Natural killer cell (primary cell): Measurements from ENCODE around the gene NR3C2. TPM values are rescaled to one million over a fixed set of nuclear protein-coding genes. Genes with fewer than 3 reads are reported as not detected.

ENCODE experiments used
- ATAC-seq, 3 donors: fragments of 150-1000 bp in 2 of 3; fragments of 200-7000 bp in 1 of 3; cut with Tn5 transposase; 1 replicate in 1 of 3; 2 replicates in 2 of 3; pipeline ENCODE4 v1.10.0; 2021; ENCODE audit warnings: mild to moderate bottlenecking in 2 of 3, moderate library complexity in 2 of 3
- DNase-seq, 2 donors: peaks; one replicate each; pipeline versions ENCODE4 v3.0.0 to v3.0.0-alpha.2; 2013 to 2021; ENCODE audit warnings: mixed read lengths in 1 of 2
- H3K27ac ChIP-seq: one replicate; pipeline ENCODE4 v1.5.1; 2013; ENCODE audit warnings: mild to moderate bottlenecking, low read length
- H3K27me3 ChIP-seq: one replicate; pipeline ENCODE4 v1.6.1; 2013; ENCODE audit warnings: low read length; ENCODE audit not compliant: control insufficient read depth, insufficient read depth
- H3K36me3 ChIP-seq: one replicate; pipeline ENCODE4 v1.6.1; 2013; ENCODE audit warnings: low read length; ENCODE audit not compliant: control insufficient read depth, insufficient read depth
- H3K4me1 ChIP-seq: one replicate; pipeline ENCODE4 v1.6.1; 2013; ENCODE audit warnings: low read length; ENCODE audit not compliant: control insufficient read depth, insufficient read depth
- H3K4me3 ChIP-seq: one replicate; pipeline ENCODE4 v1.5.1; 2013; ENCODE audit warnings: low read length
- H3K9me3 ChIP-seq: one replicate; pipeline ENCODE4 v1.6.1; 2013; ENCODE audit warnings: low read length; ENCODE audit not compliant: control insufficient read depth, insufficient read depth
- H3K27ac Mint-ChIP-seq, 2 donors: one replicate each; pipeline ENCODE4 v1.8.0; 2022; ENCODE audit warnings: mild to moderate bottlenecking in 2 of 2, mixed read lengths in 2 of 2, moderate library complexity in 1 of 2
- H3K27me3 Mint-ChIP-seq, 2 donors: one replicate each; pipeline ENCODE4 v1.8.0; 2022; ENCODE audit warnings: low read depth in 2 of 2, mixed read lengths in 2 of 2
- H3K36me3 Mint-ChIP-seq: one replicate; pipeline ENCODE4 v1.8.0; 2022; ENCODE audit warnings: mixed read lengths
- H3K4me1 Mint-ChIP-seq, 2 donors: one replicate each; pipeline ENCODE4 v1.8.0; 2022; ENCODE audit warnings: mixed read lengths in 2 of 2
- H3K4me3 Mint-ChIP-seq: one replicate; pipeline ENCODE4 v1.8.0; 2022; ENCODE audit warnings: mild to moderate bottlenecking, moderate library complexity, mixed read lengths
- H3K9me3 Mint-ChIP-seq, 2 donors: one replicate each; pipeline ENCODE4 v1.8.0; 2022; ENCODE audit warnings: mixed read lengths in 2 of 2
- CTCF ChIP-seq: fragments of 200-600 bp; IDR thresholded peaks from one replicate; pipeline ENCODE4 v1.8.0; 2022; ENCODE audit warnings: antibody characterized with exemption
- WGBS: methylation state at CpG from one replicate; pipeline ENCODE4 v1.1.7; 2013; ENCODE audit warnings: missing lambda C conversion rate; ENCODE audit not compliant: insufficient coverage; 5-methylcytosine and 5-hydroxymethylcytosine counted together
- intact Hi-C: fragments of 100-400 bp; cut with micrococcal nuclease; formaldehyde crosslinking; loops from one replicate; pipeline ENCODE4 v1.14.2; 2022
- total RNA-seq, 4 donors: library from RNA; stranded (reverse); fragments of 120-200 nt in 1 of 4; gene quantifications; one replicate each; pipeline versions ENCODE4 v1.2.3 to v1.2.4, GENCODE V29; 2013 to 2022

The NR3C2 gene
- total RNA-seq, 3 donors from 2014 or later (not counting 1 experiment from before 2014, with no cell fraction given) = 4.2 to 8.6 (median 6.3) TPM

GRCh38 chr4:148349153-148349552 is 93.1 kb downstream of the NR3C2 start:
- H3K27me3 ChIP-seq = no peaks in the 10 kb centered on the region
- no peak overlapping the region for H3K27ac ChIP-seq
- no peak for DNase-seq
- Mint-ChIP-seq H3K9me3 (peaks cover 0 to 2% of the 10 kb centered on the region in 2 donors), H3K4me3 (no peak overlapping the region), H3K36me3 (no peaks in the 10 kb centered on the region), H3K27ac (no peak overlapping the region), H3K27me3 (no peaks in the 10 kb centered on the region), H3K4me1 (no peaks in the 10 kb centered on the region)
- no peaks in the 10 kb centered on the region for H3K9me3 ChIP-seq
- 75% methylated on average over 2 of the region's 2 CpGs for WGBS
- TF ChIP-seq CTCF = no peak
- no peak overlapping the region for H3K4me3 ChIP-seq
- intact Hi-C loops = no loop called here
- H3K4me1 ChIP-seq = no peaks in the 10 kb centered on the region
- no peak for ATAC-seq
- no peaks in the 10 kb centered on the region for H3K36me3 ChIP-seq

GRCh38 chr4:148346657-148347056 is 95.6 kb downstream of the NR3C2 start:
- no peaks in the 10 kb centered on the region for H3K9me3 ChIP-seq
- WGBS = 90% methylated on average over 2 of the region's 2 CpGs
- H3K4me1 ChIP-seq = no peaks in the 10 kb centered on the region
- DNase-seq = no peak
- H3K36me3 ChIP-seq = no peaks in the 10 kb centered on the region
- intact Hi-C loops = no loop called here
- H3K27me3 Mint-ChIP-seq = no peaks in the 10 kb centered on the region
- no peak for TF ChIP-seq CTCF
- no peak for ATAC-seq
- no peaks in the 10 kb centered on the region for H3K9me3 Mint-ChIP-seq
- no peaks in the 10 kb centered on the region for H3K36me3 Mint-ChIP-seq
- H3K27ac ChIP-seq = no peak overlapping the region
- no peaks in the 10 kb centered on the region for H3K4me1 Mint-ChIP-seq
- no peaks in the 10 kb centered on the region for H3K27me3 ChIP-seq
- H3K4me3 Mint-ChIP-seq = no peak overlapping the region
- H3K4me3 ChIP-seq = no peak overlapping the region
- no peak overlapping the region for H3K27ac Mint-ChIP-seq

GRCh38 chr4:148345509-148345908 is 96.7 kb downstream of the NR3C2 start:
- no peaks in the 10 kb centered on the region for H3K36me3 Mint-ChIP-seq

More at GRCh38 chr4:148345509-148345908, 96.7 kb downstream of the NR3C2 start:
- intact Hi-C loops = no loop called here
- no peak overlapping the region for H3K27ac Mint-ChIP-seq
- ATAC-seq (no peak), DNase-seq (no peak)
- no peaks in the 10 kb centered on the region for H3K4me1 Mint-ChIP-seq
- no peaks in the 10 kb centered on the region for H3K27me3 ChIP-seq
- 98% methylated on average over 4 of the region's 5 CpGs for WGBS
- no peak overlapping the region for H3K4me3 ChIP-seq
- TF ChIP-seq CTCF = no peak
- H3K4me3 Mint-ChIP-seq = no peak overlapping the region
- no peaks in the 10 kb centered on the region for H3K9me3 Mint-ChIP-seq
- H3K4me1 ChIP-seq = no peaks in the 10 kb centered on the region
- H3K9me3 ChIP-seq = no peaks in the 10 kb centered on the region
- no peak overlapping the region for H3K27ac ChIP-seq
- H3K27me3 Mint-ChIP-seq = no peaks in the 10 kb centered on the region
- no peaks in the 10 kb centered on the region for H3K36me3 ChIP-seq
